NB4 (cell line): ENCODE data around the gene OXT.

Source experiments
- POLR2A ChIP-seq: IDR thresholded peaks from 2 replicates; pipeline ENCODE4 v1.6.1; 2011; ENCODE audit warnings: mild to moderate bottlenecking; ENCODE audit not compliant: insufficient read length; ENCODE audit errors: extremely low read depth
- TF ChIP-seq, protein P1 (sequence below): IDR thresholded peaks from one replicate; pipeline ENCODE4 v1.5.1; 2012; ENCODE audit warnings: low read depth, low read length
- TF ChIP-seq, protein P2 (sequence below): IDR thresholded peaks from 2 replicates; pipeline ENCODE4 v1.6.1; 2011; ENCODE audit warnings: low read depth, low read length

DNA sequence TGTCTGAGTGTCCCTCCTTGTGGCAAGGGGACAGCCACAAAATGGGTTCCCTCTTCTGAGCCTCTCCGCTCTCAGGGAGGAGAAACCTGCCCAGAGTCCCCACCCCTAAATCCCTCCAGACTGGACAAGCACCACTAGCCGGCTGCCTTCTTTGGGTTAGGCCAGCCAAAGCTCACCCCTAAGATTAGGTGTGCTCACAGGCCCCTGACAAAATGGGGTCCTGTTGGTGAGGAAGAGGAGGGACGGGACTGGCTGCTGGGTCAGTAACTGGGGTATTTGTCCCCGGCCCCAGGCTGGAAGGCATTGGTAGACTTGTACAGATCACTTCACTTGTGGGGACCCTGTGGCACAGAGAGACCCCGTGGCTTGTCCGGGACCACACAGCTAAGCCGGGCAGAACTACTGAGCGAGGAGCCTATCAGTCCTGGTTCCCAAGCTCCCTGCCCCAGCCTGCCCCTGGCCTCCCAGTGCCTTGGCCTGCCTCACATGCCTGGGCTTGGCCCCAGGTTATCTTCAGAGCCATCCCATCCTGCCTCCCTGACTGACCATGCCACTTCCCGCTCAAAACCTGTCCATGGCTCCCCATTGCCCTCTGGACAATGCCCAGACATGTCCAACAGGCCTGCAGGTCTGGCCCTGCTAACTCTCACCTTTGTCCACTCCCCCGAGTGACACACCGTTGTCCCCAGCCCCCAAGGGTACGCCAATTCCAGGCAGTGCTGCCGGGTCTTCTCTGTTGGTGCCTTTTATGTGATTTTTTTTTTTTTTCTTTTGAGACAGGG lies 23.6 kb downstream of the OXT start:
- TF ChIP-seq, protein P1, sequence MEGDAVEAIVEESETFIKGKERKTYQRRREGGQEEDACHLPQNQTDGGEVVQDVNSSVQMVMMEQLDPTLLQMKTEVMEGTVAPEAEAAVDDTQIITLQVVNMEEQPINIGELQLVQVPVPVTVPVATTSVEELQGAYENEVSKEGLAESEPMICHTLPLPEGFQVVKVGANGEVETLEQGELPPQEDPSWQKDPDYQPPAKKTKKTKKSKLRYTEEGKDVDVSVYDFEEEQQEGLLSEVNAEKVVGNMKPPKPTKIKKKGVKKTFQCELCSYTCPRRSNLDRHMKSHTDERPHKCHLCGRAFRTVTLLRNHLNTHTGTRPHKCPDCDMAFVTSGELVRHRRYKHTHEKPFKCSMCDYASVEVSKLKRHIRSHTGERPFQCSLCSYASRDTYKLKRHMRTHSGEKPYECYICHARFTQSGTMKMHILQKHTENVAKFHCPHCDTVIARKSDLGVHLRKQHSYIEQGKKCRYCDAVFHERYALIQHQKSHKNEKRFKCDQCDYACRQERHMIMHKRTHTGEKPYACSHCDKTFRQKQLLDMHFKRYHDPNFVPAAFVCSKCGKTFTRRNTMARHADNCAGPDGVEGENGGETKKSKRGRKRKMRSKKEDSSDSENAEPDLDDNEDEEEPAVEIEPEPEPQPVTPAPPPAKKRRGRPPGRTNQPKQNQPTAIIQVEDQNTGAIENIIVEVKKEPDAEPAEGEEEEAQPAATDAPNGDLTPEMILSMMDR = no peak
- no peak for TF ChIP-seq POLR2A
- TF ChIP-seq, protein P2, sequence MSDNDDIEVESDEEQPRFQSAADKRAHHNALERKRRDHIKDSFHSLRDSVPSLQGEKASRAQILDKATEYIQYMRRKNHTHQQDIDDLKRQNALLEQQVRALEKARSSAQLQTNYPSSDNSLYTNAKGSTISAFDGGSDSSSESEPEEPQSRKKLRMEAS = no peak
